Sigmoid colon (tissue), 4 donors: Measurements from ENCODE around the gene C19orf44.
"Not testable (repeated sequence)": the region's sequence is repeated elsewhere in the genome, so short reads cannot be mapped to it uniquely, and the experiment has no call there.

Source experiments
- CTCF ChIP-seq, 4 experiments: fragments of 450-650 bp in 3 of 4; fragments of 200-600 bp in 1 of 4; IDR thresholded peaks; one replicate each; pipeline ENCODE4 v1.5.1; 2016 to 2019; ENCODE audit warnings: antibody characterized with exemption in 4 of 4, mild to moderate bottlenecking in 3 of 4, moderate library complexity in 2 of 4
- EP300 ChIP-seq, 4 donors: sonication (generic); formaldehyde crosslinking; IDR thresholded peaks; one replicate each; pipeline ENCODE4 v1.6.1; 2017; ENCODE audit warnings: antibody characterized with exemption in 4 of 4
- POLR2A ChIP-seq, 2 donors: fragments of 450-650 bp; IDR thresholded peaks; one replicate each; pipeline ENCODE4 v1.6.1; 2016; ENCODE audit warnings: antibody characterized with exemption in 2 of 2, mild to moderate bottlenecking in 2 of 2, moderate library complexity in 2 of 2
- POLR2AphosphoS5 ChIP-seq, 4 donors: sonication (generic); formaldehyde crosslinking; IDR thresholded peaks; one replicate each; pipeline ENCODE4 v1.6.1; 2017; ENCODE audit warnings: antibody characterized with exemption in 4 of 4

DNA sequence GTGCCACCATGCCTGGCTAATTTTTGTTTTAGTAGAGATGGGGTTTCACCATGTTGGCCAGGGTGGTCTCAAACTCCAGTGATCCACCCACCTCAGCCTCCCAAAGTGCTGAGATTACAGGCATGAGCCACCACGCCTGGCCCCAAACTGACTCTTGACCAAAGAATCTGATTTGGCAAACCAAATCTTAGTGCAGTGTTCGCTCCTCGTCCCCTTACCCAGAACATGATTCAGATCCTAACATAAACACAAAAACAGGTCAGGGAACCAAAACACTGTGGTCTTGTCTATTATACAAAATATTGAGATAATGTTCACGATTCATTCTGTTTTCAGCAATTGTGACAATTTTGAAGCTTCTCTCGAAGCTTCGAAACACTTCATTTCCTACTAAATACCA is 55.7 kb downstream of the C19orf44 start:
- TF ChIP-seq CTCF, POLR2A, EP300, POLR2AphosphoS5 (IDR thresholded peaks at IDR 0.05): not testable (repeated sequence)
